Colon (tissue), 2 donors: ENCODE data around the gene CCDC85C.

Experiments used
- FAIRE-seq: peaks from 2 replicates; lab custom pipeline; 2012; peaks lifted over from hg19 to GRCh38; lab: Jason Lieb, UNC
- donor health status: control.
- donor health status: control.

CCDC85C gene

DNA sequence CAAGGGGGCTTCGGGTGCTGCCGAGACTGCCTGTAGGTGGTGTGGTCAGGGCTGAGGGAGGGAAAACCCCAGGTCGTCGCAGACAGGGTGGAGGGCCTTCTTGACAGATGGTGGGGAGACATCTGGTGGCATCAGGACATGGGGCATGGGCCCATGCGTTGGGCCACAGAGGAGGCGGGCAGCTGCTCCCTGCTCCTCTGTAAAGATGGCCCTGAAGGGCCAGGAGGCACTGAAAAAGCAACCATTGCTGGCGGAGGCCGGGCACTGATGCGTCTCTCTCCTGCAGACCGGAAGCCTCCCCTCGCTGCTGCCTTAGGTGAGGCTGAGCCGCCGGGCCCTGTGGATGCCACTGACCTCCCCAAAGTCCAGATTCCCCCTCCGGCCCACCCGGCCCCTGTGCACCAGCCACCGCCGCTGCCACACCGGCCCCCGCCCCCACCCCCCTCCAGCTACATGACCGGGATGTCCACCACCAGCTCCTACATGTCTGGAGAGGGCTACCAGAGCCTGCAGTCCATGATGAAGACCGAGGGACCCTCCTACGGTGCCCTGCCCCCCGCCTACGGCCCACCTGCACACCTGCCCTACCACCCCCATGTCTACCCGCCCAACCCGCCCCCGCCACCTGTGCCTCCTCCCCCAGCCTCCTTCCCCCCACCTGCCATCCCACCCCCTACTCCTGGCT lies 94.0 kb downstream of the CCDC85C start:
- no peak for FAIRE-seq

DNA sequence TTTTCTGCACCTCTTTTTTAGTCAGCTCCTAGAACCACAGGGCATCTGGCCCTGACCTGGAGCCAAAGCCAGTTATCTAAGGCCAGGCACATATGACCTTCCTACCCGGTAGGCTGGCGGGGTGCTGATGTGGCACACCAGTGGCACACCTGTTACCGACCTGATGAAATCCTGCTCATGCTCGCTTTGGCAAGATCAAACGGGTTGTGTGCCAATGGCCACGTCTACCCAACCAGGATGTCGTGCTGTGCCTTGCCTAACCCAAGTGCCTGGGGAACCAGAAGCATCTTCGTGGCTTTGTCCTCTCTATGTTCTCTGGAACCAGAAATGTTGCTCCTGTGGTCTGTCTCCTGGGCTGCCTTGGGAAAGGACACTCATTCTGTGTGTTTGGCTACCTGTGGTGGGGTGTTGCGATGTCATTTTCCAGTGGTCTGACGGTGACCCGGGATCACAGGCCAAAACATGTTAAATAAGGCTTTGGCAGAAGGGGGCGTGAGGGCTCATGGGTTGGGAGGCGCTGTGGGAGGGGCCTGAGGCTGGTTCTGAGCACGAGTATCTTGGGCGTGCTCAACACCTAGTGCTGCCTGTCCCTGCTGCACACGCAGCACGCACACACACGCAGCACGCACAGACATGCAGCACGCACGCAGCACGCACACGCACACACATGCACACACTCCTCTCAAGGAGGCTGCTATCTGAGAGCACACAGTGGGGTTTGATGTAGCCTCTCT lies 94.9 kb downstream of the CCDC85C start:
- FAIRE-seq: no peak

DNA sequence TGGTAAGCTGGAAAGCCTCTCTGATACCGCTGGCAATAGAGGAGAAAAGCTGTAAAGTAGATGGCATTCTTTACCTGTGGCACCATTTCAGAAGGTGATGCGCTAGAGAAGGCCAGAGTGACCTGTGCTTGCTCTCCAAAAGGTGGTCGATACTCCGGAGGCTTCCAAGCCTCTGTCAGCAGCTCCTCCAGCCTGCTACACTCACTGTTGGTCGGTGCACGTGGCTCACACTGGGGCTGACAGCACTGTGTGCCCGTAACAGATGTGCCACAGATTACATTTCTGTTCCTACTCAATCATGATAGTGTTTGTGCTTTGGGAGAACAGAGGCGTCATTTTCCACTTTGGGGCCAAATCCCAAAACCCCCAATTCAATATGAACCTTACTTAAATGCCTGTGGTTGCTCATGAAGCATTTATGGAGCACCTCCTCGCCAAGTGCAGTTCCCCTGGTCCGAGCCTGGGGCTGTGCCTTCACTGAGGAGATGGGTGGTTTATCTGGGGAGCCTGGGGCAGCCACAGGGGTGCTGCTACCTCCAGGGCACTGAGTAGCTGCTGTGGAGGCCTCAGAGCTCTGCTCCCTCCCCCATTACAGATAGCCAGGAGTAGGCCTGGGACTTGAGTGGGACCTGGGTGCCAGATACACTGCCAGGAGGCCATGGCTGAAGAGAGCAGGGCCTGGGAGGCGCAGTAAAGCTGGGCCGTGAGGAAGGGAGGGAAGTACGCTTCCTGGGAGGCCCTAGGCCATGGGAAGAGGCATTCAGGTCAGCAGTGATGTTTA lies 96.0 kb downstream of the CCDC85C start:
- no peak for FAIRE-seq

DNA sequence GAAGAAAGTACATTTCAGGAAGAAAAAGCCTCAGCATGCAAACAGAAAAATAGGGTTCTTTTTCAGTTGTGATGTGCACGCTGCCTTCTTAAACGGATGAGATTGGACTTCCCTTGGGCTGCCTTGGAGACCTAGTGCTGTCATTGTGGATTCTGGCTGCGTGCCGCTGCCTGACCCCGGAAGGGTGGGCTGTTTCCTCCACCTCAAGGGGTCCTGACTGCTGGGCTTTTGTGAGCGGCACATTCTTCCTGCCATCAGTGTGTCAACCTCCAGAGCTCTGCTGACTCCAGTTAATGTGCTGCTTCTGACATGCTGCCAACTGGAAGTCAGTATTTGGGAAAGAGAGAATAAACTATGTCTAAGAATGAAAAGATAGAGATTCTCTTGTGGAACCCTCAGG lies 97.7 kb downstream of the CCDC85C start:
- FAIRE-seq: no peak

DNA sequence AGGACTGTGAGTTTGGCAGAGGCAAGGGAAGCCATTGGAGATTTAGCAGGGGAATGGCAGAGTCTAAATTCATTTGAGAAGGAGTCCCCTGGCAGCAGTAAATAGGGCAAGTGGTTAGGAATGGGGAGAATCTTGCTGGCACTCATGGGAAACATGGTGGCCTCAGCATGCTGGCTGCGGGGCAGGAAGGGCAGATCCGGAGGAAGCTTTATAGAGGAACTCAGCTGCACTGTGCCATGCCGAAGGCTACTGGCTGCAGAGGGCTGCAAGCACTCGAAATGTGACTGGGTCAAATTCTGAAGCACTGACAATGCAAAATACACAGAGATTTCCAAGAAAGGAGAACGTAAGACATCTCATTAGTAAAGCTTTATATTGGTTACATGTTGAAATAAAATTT lies 98.9 kb downstream of the CCDC85C start:
- no peak for FAIRE-seq

DNA sequence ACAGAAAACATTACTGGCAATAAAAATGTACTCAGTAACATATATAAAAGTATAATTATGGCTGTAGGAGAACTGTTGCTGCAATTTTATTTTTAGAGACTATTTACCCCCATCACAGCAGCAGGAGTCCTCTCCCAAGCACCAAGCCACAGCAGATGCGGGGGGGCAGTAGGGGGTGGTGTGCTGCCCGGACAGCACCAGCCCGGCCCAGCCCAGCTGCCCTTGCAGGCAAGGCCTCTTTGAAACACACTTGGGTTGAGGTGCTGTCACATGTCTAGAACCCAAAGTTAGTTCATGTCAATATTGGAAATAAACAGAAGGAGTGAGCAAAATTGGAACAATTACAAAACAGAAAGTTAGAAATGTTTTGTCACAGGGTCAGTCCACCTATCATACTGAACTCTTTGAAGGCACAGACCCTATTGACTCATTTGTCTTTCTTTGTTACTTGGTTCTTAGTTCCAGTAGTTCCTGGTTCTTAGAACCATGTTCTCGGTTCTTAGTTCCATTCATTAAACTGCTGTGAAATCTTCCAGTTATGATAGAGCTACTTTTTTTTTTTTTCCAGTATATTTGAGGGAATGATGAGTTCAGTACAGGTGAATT lies 100.1 kb downstream of the CCDC85C start:
- no peak for FAIRE-seq

DNA sequence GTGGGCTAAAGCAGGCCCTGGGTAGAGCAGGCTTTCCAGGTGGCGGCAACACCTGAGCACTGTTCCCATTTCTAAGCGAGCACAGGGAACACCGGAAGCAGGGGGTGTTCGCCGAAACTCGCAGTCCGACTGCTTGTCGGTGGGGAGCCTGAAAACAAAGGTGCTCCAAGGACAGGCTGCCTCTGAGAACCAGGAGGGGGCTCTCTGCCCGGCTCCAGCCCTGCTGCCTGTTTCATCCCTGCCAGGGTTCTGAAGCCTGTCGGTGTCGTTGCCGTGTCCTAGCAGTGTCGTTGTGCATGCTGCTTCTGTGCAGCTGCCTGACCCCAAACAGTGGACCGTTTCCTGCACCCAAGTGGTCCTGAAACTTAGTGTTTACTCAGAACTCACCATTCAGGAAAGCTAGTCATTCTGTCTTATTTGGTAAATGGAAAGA lies 101.0 kb downstream of the CCDC85C start:
- no peak for FAIRE-seq

DNA sequence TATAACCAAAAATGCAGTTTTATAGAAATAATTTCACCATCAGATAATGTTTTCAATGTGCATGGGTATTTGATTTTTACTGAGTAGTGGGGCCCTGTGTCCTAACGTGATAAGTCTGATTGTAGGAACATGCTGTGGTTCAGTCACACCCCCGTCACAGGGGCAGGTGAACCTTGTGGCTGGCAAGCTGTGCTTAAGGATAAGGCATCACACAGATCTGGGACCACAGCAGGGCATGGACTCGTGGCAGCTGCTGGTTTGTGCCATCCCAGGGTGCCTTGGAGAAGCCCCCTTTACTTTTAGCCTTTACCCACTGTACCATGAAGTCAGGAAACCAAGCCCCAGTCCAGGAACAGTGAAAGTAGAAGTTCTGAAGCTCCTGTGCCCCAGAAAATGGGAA lies 106.1 kb downstream of the CCDC85C start:
- FAIRE-seq: no peak

DNA sequence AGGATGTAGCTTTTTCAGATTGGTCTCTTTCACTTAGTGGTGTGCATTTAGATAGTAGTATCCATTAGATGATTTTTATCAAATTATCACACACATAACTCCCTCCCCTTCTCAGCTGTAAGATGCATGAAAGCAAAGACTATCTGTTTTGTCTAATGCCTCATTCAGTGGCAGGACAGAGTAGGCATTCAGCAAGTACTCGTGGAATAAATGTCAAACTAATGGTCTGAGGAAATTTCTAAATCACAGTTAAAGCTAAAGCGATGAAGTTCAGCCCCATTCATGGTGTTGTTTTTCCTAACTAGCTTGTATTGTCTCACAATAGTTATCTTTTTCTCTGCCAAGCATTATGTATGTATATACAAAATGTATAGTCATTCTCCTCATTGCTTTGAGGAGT lies 106.7 kb downstream of the CCDC85C start:
- no peak for FAIRE-seq

DNA sequence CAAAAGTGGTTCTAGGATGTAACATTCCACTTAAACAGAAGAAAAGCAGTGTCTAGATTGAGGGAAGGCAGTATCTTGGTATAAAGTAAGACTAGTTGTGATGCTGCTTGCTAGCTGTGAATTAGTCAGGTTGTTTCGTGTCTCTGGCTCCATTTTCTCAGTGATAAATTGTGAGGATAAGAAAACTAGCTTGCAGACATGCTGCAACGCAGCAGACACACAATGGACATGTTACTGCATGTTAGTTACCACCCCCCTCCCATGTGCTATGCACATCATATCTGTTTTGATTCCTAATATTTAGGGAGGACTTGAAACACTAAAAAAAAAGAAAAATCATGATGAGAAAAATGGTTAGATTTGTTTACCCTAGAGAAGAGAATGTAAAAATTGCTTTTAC lies 119.9 kb downstream of the CCDC85C start:
- FAIRE-seq: no peak

DNA sequence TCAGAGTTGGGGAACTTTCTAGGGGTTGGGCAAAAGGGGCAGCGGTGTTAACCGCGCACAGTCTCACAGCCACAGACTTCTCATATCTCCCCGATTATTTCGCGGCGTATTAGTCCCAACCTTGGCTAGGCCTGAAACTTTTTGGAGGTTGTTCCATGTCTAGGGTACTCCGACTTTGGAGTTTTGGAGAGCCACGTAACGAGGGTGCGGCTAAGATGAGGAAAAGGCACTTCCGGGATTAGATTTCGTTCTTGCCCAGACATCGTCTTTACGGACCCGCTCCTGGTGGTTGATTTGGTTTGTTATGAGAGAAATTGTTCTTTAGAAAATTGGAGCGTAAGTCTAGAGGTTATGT lies 122.3 kb downstream of the CCDC85C start:
- FAIRE-seq: no peak

DNA sequence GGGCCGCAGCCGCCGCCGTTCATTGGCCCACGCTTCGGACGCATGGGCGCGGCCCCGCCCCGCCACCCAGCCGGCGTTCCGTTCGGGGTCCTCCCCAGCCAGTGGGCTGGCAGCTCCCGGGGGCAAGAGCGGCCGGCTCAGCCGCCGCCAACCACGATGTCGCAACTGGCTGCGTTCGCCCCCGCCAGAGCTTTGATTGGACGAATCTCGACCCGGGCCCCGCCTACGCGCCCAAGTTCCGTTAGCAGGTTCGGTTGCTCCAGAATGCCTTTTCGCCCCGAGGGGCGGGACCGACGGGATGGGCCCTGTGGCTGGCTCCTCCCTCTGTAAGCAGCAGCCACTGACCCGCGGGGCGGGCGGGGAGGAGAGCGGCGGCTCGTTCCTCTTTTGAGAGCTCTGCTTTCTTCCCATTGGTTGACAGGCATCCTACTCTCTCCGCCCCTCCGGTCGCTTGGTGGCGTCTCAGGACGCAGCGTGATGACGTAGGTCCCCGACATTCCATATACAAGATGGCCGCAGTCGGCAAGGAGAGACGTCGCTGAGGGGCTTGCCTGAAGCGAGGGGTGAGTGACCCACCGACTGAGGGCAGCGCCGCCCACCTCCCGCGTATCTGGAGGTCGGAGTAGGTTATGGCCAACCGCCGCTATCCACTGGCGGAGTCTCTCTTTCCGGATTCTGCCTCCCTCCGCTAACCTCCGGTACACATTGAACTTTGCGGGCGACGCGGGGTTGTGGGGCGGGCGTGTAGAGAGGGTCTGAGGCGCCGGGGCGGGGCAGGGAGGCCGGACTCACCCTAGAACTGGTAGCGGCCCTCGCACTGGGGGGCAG lies 122.9 kb downstream of the CCDC85C start, which contains the start of gene CCNK:
Gene CCNK (plus strand): TSS at position 493 of the 828 bp plus-strand sequence. CDS start 11,269 bp downstream, outside the sequence.
- FAIRE-seq: peak; percentile 91

DNA sequence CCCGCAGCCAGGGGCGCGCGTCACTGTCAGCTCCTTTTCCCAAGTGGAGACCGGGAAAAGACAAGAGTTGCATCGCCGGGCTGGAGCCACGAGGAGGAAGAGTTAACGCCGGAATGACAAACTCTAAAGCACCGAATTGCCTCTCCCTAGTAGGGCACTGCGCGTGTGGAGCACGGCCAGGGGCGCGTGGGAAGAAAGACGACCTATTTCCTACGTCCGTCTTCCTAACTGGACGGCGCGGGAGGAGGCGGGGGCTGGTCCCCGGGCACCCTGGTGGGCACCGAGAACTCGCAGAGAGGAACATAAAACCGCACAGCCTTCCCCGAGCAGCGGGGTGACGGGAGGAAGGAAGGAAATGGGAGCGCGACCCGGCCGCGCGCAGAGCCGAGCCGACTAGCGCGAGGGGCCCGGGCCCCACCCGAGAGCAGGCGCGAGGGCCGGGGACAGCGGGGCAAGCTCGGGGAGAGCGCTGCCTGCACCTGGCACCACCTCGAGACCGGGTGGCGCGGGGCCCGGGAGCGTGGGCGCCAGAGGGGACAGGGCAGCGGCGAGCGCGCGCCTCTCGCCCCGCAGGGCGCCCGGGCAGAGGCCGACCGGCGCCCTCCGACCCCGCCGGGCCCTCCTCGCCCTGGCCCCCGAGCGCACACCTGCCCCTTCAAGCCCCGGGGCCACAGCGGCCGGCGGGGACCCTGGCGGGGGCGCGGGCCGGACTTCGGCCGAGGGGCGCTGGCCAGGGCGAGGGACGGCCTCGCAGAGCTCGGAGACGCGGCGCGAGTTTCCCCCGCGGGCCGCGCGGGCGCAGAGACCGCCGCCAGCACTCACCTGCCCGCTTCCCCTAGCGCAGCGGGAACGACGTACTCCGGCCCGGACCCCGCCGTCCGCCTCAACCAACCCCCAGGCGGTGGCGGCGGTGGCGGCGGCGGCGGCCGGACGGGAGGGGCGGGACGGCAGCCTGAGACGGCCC lies 123.8 kb downstream of the CCDC85C start, which contains the start of gene SETD3:
Gene SETD3 (minus strand): TSS at position 954 of the 964 bp plus-strand sequence. CDS start 15,054 bp downstream, outside the sequence.
- FAIRE-seq: no peak

DNA sequence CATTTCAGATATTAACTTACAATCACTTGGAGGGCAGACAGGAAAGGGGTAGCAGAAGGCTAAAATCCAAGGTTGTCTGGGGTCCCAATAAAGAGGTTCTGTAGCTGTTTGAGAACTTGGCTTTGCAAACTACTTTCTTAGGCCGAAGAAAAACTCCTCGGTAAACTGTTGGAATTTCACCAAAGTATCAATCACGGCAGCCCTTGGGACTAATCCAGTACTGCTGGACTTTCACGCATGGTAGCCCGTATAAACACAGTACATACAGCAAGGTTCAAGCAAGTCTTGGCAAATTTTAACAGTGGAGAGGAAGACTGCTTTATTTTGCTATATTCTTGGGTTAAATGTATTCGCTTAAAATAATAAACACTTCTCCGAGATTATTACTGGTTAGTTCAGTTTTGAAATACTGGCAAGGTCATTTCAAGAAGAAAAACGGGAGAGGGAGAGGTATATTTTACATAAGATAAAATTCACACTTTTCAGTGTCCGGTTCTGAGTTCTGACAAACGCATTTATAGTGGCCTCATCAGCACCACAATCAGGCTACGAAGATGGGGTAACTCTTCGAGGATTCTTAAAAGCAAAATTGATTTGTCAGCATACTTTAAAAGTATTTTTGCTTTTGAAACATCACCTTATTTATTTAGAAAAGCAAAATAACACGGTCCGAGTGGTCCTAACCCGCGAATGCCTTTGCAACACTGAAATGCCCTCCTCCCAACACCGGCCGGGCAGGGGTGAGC lies 124.7 kb downstream of the CCDC85C start:
- FAIRE-seq: no peak

DNA sequence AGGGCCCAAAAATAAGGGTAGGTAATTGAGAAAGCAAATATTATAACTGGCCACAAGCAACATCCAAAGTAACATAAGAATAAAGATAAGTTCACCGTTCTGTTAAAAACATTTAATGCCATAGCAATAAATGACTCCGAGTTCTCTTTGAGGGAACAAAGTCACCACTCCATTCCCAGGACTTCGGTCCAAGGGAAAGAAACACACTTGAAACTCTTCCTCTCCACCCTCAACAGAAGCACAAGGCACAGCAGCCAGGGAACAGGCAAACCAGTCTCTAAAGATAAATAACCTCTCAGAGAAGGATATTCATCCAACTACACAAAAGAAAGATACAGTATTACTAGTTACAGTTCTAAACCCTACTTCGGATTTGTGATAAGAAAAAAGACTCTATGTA lies 125.9 kb downstream of the CCDC85C start:
- FAIRE-seq: no peak

DNA sequence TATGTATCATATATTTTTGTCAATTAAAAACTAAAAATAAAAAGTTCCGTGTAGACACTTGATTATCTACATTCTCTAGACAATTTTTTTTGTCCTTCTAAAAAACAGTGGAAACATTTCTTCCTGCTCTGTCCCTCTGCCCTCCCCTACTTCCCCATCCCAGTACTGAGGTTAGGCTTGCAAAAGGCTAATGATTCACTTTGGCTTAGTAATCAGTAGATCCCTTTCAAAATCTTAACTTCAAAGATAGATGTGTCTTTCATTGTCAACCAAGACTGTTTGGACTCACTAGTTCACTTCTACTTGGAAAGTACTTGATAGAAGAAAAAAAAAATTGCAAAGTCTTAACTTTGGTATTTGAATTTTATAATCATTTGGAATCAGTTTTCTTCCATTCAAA lies 127.1 kb downstream of the CCDC85C start:
- FAIRE-seq: no peak

DNA sequence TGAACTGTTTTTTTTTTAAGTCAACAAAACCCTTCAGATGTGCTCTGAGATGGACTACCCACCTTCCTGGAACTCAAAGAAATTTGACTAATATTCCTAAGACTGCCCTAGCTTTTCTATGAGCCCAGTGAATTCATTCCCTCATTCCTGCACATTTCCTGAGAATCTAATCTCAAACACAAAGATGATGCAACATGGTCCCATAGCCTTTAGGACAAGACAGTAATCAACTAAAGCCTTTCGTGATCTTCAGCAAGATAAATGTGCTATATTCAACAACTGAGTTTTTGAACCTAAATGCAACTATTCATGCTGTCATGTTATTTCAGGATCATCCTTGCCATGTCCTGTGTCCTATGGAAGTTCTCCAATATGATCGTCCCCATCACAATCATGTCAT lies 128.3 kb downstream of the CCDC85C start:
- no peak for FAIRE-seq

DNA sequence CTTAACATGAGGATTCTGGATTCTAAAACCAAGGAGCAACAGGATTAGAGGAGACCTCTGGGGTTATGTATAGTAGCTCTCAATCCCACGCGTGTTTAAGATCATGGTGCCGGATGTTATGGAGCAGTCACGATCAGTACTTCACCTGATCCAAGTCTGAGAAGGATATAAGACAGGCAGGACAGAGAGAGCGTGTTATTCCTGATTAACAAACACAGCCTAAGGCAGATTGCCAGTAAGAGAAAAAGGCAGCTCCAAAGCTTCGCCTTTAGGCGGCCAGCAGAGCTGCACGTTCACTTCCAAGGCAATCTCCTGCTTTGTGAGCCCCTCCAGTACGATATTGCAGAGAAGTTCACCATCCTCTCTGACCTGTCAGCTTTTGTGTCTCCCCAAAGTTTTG lies 128.8 kb downstream of the CCDC85C start:
- no peak for FAIRE-seq

DNA sequence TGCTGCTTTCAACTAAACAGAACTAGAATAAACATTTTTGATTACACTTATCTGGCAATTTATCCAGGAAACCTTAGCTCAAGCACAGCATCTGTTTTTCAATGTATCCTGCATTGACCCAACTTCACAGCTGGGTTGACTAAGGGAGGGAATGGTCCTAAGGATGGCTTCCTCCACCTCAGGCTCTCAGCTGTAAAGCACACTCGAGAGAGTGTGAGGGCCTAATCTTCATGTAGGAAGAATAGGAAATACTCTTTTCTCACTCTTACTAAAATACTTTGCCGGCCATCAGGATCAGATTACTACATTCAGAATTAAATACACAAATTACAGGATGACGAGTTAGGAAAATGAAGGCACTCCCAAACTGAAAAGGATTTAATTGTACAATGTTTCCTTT lies 130.5 kb downstream of the CCDC85C start:
- FAIRE-seq: no peak

DNA sequence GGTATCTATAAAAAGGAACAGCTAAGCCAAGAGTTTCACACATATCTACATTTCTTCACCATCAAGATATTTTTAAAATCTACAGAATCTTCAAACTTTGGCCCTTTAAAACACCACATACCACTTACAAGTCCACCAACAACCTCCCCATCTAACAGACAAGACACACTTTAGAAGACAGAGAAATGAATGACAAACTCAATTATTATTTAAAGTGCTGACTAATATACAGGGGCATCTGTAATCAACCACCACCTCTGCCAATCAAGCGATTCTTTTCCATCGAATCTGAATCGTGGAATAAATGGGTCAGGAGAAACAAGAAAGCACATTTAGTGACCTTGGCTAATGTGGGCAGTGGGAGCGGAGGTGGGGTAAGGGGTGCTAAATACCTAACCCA lies 131.1 kb downstream of the CCDC85C start:
- no peak for FAIRE-seq
